GM21381 (cell line): ENCODE data around the gene ZNF780B.
A peak's percentile ranks its signal among the peaks of the same experiment; 100 is the strongest.
"Not testable (repeated sequence)": the region's sequence is repeated elsewhere in the genome, so short reads cannot be mapped to it uniquely, and the experiment has no call there.

ENCODE experiments used
- ATAC-seq: cut with Tn5 transposase; IDR thresholded peaks from one replicate; pipeline ENCODE4 v1.9.1; 2021; ENCODE audit warnings: mild to moderate bottlenecking, moderate library complexity; ENCODE audit not compliant: unreplicated experiment

Gene ZNF780B

GRCh38 chr19:40041718-40042117 is 14.3 kb downstream of the ZNF780B start:
- ATAC-seq: not testable (repeated sequence)

GRCh38 chr19:40038047-40038446 is 18.0 kb downstream of the ZNF780B start:
- ATAC-seq: not testable (repeated sequence)

- ATAC-seq: no peak
Measured at GRCh38 chr19:40035996-40036395, 20.0 kb downstream of the ZNF780B start.

GRCh38 chr19:40033989-40034560 is 22.0 kb downstream of the ZNF780B start:
- no peak for ATAC-seq

GRCh38 chr19:40026597-40026970 is 29.4 kb downstream of the ZNF780B start:
- ATAC-seq: no peak

- no peak for ATAC-seq
Measured at GRCh38 chr19:40025938-40026596, 30.0 kb downstream of the ZNF780B start.

GRCh38 chr19:40023969-40024368 is 32.1 kb downstream of the ZNF780B start:
- no peak for ATAC-seq

- no peak for ATAC-seq
Measured at GRCh38 chr19:40013991-40014390, 42.0 kb downstream of the ZNF780B start.

- no peak for ATAC-seq
Measured at GRCh38 chr19:40009674-40010073, 46.4 kb downstream of the ZNF780B start.

- no peak for ATAC-seq
Measured at GRCh38 chr19:40006273-40006691, 49.7 kb downstream of the ZNF780B start.

- ATAC-seq: no peak
Measured at GRCh38 chr19:40005691-40006272, 50.2 kb downstream of the ZNF780B start.

GRCh38 chr19:39998501-39998900 is 57.5 kb downstream of the ZNF780B start:
- no peak for ATAC-seq

GRCh38 chr19:39997638-39998216 is 58.3 kb downstream of the ZNF780B start:
- no peak for ATAC-seq

- ATAC-seq: peak; percentile 85
Measured at GRCh38 chr19:39996811-39997637, 59.0 kb downstream of the ZNF780B start, which contains the start of gene ZNF546. Gene ZNF546, plus strand, starts transcription at chr19:39997060. Its CDS starts 1,267 bp downstream, at chr19:39998327.

- no peak for ATAC-seq
Measured at GRCh38 chr19:39996218-39996810, 59.7 kb downstream of the ZNF780B start.

- no peak for ATAC-seq
Measured at GRCh38 chr19:39995794-39996193, 60.2 kb downstream of the ZNF780B start.

- ATAC-seq: no peak
Measured at GRCh38 chr19:39994361-39994760, 61.7 kb downstream of the ZNF780B start.

GRCh38 chr19:39993605-39994004 is 62.4 kb downstream of the ZNF780B start:
- ATAC-seq: no peak

GRCh38 chr19:39987596-39987995 is 68.4 kb downstream of the ZNF780B start:
- no peak for ATAC-seq

- ATAC-seq: no peak
Measured at GRCh38 chr19:39987167-39987566, 68.9 kb downstream of the ZNF780B start.

- ATAC-seq: no peak
Measured at GRCh38 chr19:39986643-39987042, 69.4 kb downstream of the ZNF780B start.
